Measurements from ENCODE around the gene ZDHHC11B.
"Not testable (repeated sequence)": the region's sequence is repeated elsewhere in the genome, so short reads cannot be mapped to it uniquely, and the experiment has no call there.

ZDHHC11B gene

GRCh38 chr5:714215-715118 lies 70.1 kb downstream of the ZDHHC11B start:
- not testable (repeated sequence) for DNase-seq

GRCh38 chr5:713686-714085 lies 70.8 kb downstream of the ZDHHC11B start:
- not testable (repeated sequence) for DNase-seq

- DNase-seq, result not testable (repeated sequence)
These were observed 75.5 kb downstream of the ZDHHC11B start for GRCh38 chr5:708848-709517.

- not testable (repeated sequence) for DNase-seq
These were observed 76.2 kb downstream of the ZDHHC11B start for GRCh38 chr5:708374-708773.

- not testable (repeated sequence) for DNase-seq
These were observed 78.4 kb downstream of the ZDHHC11B start for GRCh38 chr5:706127-706526.

GRCh38 chr5:696753-697702 lies 87.5 kb downstream of the ZDHHC11B start:
- not testable (repeated sequence) for DNase-seq

- not testable (repeated sequence) for DNase-seq
These were observed 88.3 kb downstream of the ZDHHC11B start for GRCh38 chr5:696191-696590.

- DNase-seq, result not testable (repeated sequence)
These were observed 89.1 kb downstream of the ZDHHC11B start for GRCh38 chr5:695475-695874.

GRCh38 chr5:694042-694431 lies 90.5 kb downstream of the ZDHHC11B start:
- DNase-seq, result not testable (repeated sequence)

- DNase-seq, result peak; percentile 88
These were observed 91.1 kb downstream of the ZDHHC11B start, which contains the start of gene TPPP for GRCh38 chr5:693271-694041. Gene TPPP, minus strand, starts transcription at chr5:693352. Its CDS starts 15,292 bp downstream, at chr5:678060.

- DNase-seq, result peak; percentile 18
These were observed 91.9 kb downstream of the ZDHHC11B start for GRCh38 chr5:692529-693041.

GRCh38 chr5:691817-692528 lies 92.6 kb downstream of the ZDHHC11B start:
- no peak for DNase-seq

- DNase-seq, result not testable (repeated sequence)
These were observed 93.5 kb downstream of the ZDHHC11B start for GRCh38 chr5:691049-691448.

GRCh38 chr5:690293-690692 lies 94.2 kb downstream of the ZDHHC11B start:
- DNase-seq, result not testable (repeated sequence)

GRCh38 chr5:688348-689010 lies 96.0 kb downstream of the ZDHHC11B start:
- DNase-seq, result not testable (repeated sequence)

- not testable (repeated sequence) for DNase-seq
These were observed 97.6 kb downstream of the ZDHHC11B start for GRCh38 chr5:686936-687335.

- not testable (repeated sequence) for DNase-seq
These were observed 98.4 kb downstream of the ZDHHC11B start for GRCh38 chr5:686172-686523.

GRCh38 chr5:685262-686171 lies 99.0 kb downstream of the ZDHHC11B start:
- no peak for DNase-seq

- DNase-seq, result no peak
These were observed 99.7 kb downstream of the ZDHHC11B start for GRCh38 chr5:684751-685216.

Data from stimulated activated naive CD4-positive, alpha-beta T cell treated with Interleukin-2 at 50 U/mL for 16 hours (primary cell).